HCEC 1CT (cell line): ENCODE measurements around the gene CT45A6.
"Not testable (repeated sequence)": the region's sequence is repeated elsewhere in the genome, so short reads cannot be mapped to it uniquely, and the experiment has no call there.

Source experiments
- DNase-seq: peaks from one replicate; pipeline ENCODE4 v3.0.0-alpha.2; 2017

Gene CT45A6

DNA sequence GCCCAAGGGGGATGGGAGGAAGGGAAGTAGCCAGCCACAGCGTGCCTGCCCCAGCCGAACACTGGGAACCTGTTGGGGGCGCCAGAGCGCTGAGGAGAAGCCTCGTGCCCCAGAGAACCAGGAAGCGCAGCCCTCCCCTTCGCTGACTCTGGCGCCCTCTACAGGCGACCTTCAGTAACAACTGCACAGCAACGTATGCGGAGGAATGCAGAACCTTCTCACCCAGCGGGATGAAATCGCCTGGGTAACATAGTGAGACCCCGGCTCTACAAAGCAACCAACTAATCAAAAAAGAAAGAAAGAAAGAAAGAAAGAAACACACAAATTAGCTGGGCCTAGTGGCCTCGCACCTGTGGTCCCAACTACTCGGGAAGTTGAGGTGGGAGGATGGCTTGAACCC, at the start of gene CT45A6:
Gene CT45A6, minus strand, starts transcription at position 101 of the 400 bp plus-strand sequence. CDS start 3,794 bp downstream, outside the sequence.
- not testable (repeated sequence) for DNase-seq

DNA sequence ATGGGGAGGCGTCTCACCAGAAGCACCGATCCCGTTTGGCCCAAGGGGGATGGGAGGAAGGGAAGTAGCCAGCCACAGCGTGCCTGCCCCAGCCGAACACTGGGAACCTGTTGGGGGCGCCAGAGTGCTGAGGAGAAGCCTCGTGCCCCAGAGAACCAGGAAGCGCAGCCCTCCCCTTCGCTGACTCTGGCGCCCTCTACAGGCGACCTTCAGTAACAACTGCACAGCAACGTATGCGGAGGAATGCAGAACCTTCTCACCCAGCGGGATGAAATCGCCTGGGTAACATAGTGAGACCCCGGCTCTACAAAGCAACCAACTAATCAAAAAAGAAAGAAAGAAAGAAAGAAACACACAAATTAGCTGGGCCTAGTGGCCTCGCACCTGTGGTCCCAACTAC, 34.6 kb upstream of the CT45A6 start, which contains the start of gene CT45A7:
Gene CT45A7, minus strand, starts transcription at position 101 of the 400 bp plus-strand sequence. CDS start 3,747 bp downstream, outside the sequence.
- DNase-seq, result not testable (repeated sequence)

DNA sequence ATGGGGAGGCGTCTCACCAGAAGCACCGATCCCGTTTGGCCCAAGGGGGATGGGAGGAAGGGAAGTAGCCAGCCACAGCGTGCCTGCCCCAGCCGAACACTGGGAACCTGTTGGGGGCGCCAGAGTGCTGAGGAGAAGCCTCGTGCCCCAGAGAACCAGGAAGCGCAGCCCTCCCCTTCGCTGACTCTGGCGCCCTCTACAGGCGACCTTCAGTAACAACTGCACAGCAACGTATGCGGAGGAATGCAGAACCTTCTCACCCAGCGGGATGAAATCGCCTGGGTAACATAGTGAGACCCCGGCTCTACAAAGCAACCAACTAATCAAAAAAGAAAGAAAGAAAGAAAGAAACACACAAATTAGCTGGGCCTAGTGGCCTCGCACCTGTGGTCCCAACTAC, 17.3 kb upstream of the CT45A6 start, which contains the start of gene CT45A2:
Gene CT45A2, minus strand, starts transcription at position 101 of the 400 bp plus-strand sequence. CDS start 3,747 bp downstream, outside the sequence.
- not testable (repeated sequence) for DNase-seq

DNA sequence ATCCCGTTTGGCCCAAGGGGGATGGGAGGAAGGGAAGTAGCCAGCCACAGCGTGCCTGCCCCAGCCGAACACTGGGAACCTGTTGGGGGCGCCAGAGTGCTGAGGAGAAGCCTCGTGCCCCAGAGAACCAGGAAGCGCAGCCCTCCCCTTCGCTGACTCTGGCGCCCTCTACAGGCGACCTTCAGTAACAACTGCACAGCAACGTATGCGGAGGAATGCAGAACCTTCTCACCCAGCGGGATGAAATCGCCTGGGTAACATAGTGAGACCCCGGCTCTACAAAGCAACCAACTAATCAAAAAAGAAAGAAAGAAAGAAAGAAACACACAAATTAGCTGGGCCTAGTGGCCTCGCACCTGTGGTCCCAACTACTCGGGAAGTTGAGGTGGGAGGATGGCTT, 17.2 kb downstream of the CT45A6 start, which contains the start of gene CT45A5:
Gene CT45A5, minus strand, starts transcription at position 101 of the 400 bp plus-strand sequence. CDS start 3,774 bp downstream, outside the sequence.
- DNase-seq, result not testable (repeated sequence)

- not testable (repeated sequence) for DNase-seq
Observed at GRCh38 chrX:135768091-135768490, 34.5 kb downstream of the CT45A6 start, which contains the start of gene CT45A3. Gene CT45A3 (minus strand): TSS chrX:135768191. CDS start chrX:135764444, 3,747 bp downstream.

GRCh38 chrX:135744739-135745138, 57.8 kb downstream of the CT45A6 start:
- not testable (repeated sequence) for DNase-seq
